Fibroblast of pulmonary artery (primary cell): ENCODE measurements around the gene PRCP.

Experiments used
- DNase-seq: peaks from one replicate; pipeline ENCODE4 v3.0.0-alpha.2; 2010; ENCODE audit warnings: low read depth
- H3K4me3 ChIP-seq: replicated peaks from 2 replicates; pipeline ENCODE4 v1.5.1; 2011; ENCODE audit warnings: low read depth, mild to moderate bottlenecking, control low read depth, low read length, moderate library complexity
- CTCF ChIP-seq: IDR thresholded peaks from 2 replicates; pipeline ENCODE4 v1.5.1; 2011; ENCODE audit warnings: mild to moderate bottlenecking, control low read depth, low read length, inconsistent platforms; ENCODE audit errors: missing control alignments

PRCP gene

GRCh38 chr11:82818409-82819043, 81.7 kb downstream of the PRCP start:
- TF ChIP-seq CTCF, result no peak
- no peak overlapping the region for H3K4me3 ChIP-seq
- DNase-seq, result no peak

GRCh38 chr11:82815406-82815805, 84.8 kb downstream of the PRCP start:
- no peak for TF ChIP-seq CTCF
- no peak for DNase-seq
- H3K4me3 ChIP-seq, result no peak overlapping the region

DNA sequence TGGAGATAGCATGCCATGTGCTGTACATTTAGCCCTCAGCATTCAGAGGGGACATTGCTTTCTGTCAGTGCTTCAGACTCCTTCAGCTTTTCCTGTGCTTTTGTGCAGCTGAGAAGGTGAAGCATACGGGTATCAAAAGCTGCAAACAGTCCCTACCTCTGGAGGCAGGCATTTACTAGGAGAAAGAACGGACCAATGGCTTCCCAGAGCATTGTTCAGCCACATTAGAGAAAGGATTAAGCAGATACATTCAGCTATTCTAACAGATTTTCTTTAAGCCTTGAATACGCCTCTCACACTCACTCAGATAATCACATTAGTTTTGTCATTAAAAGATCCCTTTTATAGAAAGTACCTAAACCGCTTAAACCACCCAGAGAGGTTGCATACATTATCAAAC, 85.9 kb downstream of the PRCP start:
- no peak for DNase-seq
- no peak overlapping the region for H3K4me3 ChIP-seq
- no peak for TF ChIP-seq CTCF

GRCh38 chr11:82811369-82811768, 88.9 kb downstream of the PRCP start:
- H3K4me3 ChIP-seq, result no peak overlapping the region
- DNase-seq, result no peak
- no peak for TF ChIP-seq CTCF

GRCh38 chr11:82810738-82811137, 89.5 kb downstream of the PRCP start:
- TF ChIP-seq CTCF, result no peak

GRCh38 chr11:82810326-82810725, 89.9 kb downstream of the PRCP start:
- TF ChIP-seq CTCF, result no peak
- no peak for DNase-seq
- no peak overlapping the region for H3K4me3 ChIP-seq

More at GRCh38 chr11:82810738-82811137, 89.5 kb downstream of the PRCP start:
- DNase-seq, result no peak
- H3K4me3 ChIP-seq, result no peak overlapping the region

GRCh38 chr11:82807646-82808045, 92.6 kb downstream of the PRCP start:
- DNase-seq, result no peak
- no peak for TF ChIP-seq CTCF
- no peak overlapping the region for H3K4me3 ChIP-seq
